Chondrocyte (in vitro differentiated cells): ENCODE measurements around the gene ADRA2B. TPM values are rescaled to one million over a fixed set of nuclear protein-coding genes. Genes with fewer than 3 reads are reported as not detected.
"Not testable (repeated sequence)": the region's sequence is repeated elsewhere in the genome, so short reads cannot be mapped to it uniquely, and the experiment has no call there.

Source experiments
- DNase-seq: peaks from one replicate; pipeline ENCODE4 v3.0.0; 2021; ENCODE audit warnings: mixed read lengths, low spot score
- H3K27ac Mint-ChIP-seq: one replicate; pipeline ENCODE4 v1.8.0; 2021; ENCODE audit warnings: mild to moderate bottlenecking, moderate library complexity, mixed read lengths; ENCODE audit not compliant: unreplicated experiment
- H3K27me3 Mint-ChIP-seq: 2 replicates; pipeline ENCODE4 v1.8.0; 2021; ENCODE audit warnings: low read depth, mixed read lengths
- H3K36me3 Mint-ChIP-seq: 2 replicates; pipeline ENCODE4 v1.8.0; 2021; ENCODE audit warnings: low read depth, mixed read lengths
- H3K4me1 Mint-ChIP-seq: 2 replicates; pipeline ENCODE4 v1.8.0; 2021; ENCODE audit warnings: low read depth, mild to moderate bottlenecking, mixed read lengths
- H3K4me3 Mint-ChIP-seq: one replicate; pipeline ENCODE4 v1.8.0; 2021; ENCODE audit warnings: mild to moderate bottlenecking, moderate library complexity, mixed read lengths; ENCODE audit not compliant: unreplicated experiment
- H3K9me3 Mint-ChIP-seq: 2 replicates; pipeline ENCODE4 v1.8.0; 2021; ENCODE audit warnings: low read depth, mixed read lengths
- CTCF ChIP-seq: fragments of 200-600 bp; sonication (generic); IDR thresholded peaks from 2 replicates; pipeline ENCODE4 v1.5.0; 2021; ENCODE audit warnings: antibody characterized with exemption, mild to moderate bottlenecking, moderate library complexity
- total RNA-seq: library from RNA; stranded (reverse); gene quantifications from 3 replicates; pipeline ENCODE4 v1.2.1, GENCODE V29; 2021

The ADRA2B gene
- total RNA-seq, 1 donor from 2014 or later, result 0.07 TPM

GRCh38 chr2:96087130-96087529 is 29.2 kb downstream of the ADRA2B start:
- peaks cover 3% of the 10 kb centered on the region for H3K27me3 Mint-ChIP-seq
- H3K4me1 Mint-ChIP-seq, result peaks cover 2% of the 10 kb centered on the region
- peaks cover 3% of the 10 kb centered on the region for H3K9me3 Mint-ChIP-seq
- TF ChIP-seq CTCF, result no peak
- H3K36me3 Mint-ChIP-seq, result no peaks in the 10 kb centered on the region
- H3K27ac Mint-ChIP-seq, result no peak overlapping the region
- no peak for DNase-seq
- no peak overlapping the region for H3K4me3 Mint-ChIP-seq

- peak; percentile 35 for DNase-seq
- peaks cover 3% of the 10 kb centered on the region for H3K27me3 Mint-ChIP-seq
- no peaks in the 10 kb centered on the region for H3K36me3 Mint-ChIP-seq
- no peak for TF ChIP-seq CTCF
- peaks cover 2% of the 10 kb centered on the region for H3K4me1 Mint-ChIP-seq
- peaks cover 6% of the 10 kb centered on the region for H3K9me3 Mint-ChIP-seq
- H3K27ac Mint-ChIP-seq, result no peak overlapping the region
- H3K4me3 Mint-ChIP-seq, result no peak overlapping the region
Observed at GRCh38 chr2:96085541-96086355, 30.6 kb downstream of the ADRA2B start.

GRCh38 chr2:96084858-96085518 is 31.4 kb downstream of the ADRA2B start:
- H3K4me3 Mint-ChIP-seq, DNase-seq, H3K9me3 Mint-ChIP-seq, H3K27ac Mint-ChIP-seq, H3K27me3 Mint-ChIP-seq, H3K36me3 Mint-ChIP-seq, H3K4me1 Mint-ChIP-seq: not testable (repeated sequence)

- H3K4me3 Mint-ChIP-seq, result no peak overlapping the region
- H3K4me1 Mint-ChIP-seq, result peaks cover 2% of the 10 kb centered on the region
- peak; percentile 82 for DNase-seq
- no peaks in the 10 kb centered on the region for H3K36me3 Mint-ChIP-seq
- TF ChIP-seq CTCF, result no peak
- no peak overlapping the region for H3K27ac Mint-ChIP-seq
- H3K27me3 Mint-ChIP-seq, result peaks cover 10% of the 10 kb centered on the region
- peaks cover 9% of the 10 kb centered on the region for H3K9me3 Mint-ChIP-seq
Observed at GRCh38 chr2:96083989-96084857, 32.1 kb downstream of the ADRA2B start.

GRCh38 chr2:96083064-96083939 is 33.1 kb downstream of the ADRA2B start:
- Mint-ChIP-seq H3K9me3 (peaks cover 9% of the 10 kb centered on the region), H3K27ac (no peak overlapping the region), H3K36me3 (peaks cover 1% of the 10 kb centered on the region), H3K4me1 (peaks cover 2% of the 10 kb centered on the region), H3K4me3 (no peak overlapping the region), H3K27me3 (peaks cover 18% of the 10 kb centered on the region)
- TF ChIP-seq CTCF, result no peak
- peak; percentile 68 for DNase-seq
